Activated CD8-positive, alpha-beta T cell treated with anti-CD3 and anti-CD28 coated beads, Interleukin-2, amount 10 ng/mL, durations not matched to agents 7 days and 5 days (primary cell): ENCODE results near the gene CD247. TPM values are rescaled to one million over a fixed set of nuclear protein-coding genes. Genes with fewer than 3 reads are reported as not detected.

Experiments
- ATAC-seq: fragments of 150-1000 bp; cut with Tn5 transposase; one replicate; pipeline ENCODE4 v1.10.0; 2021; ENCODE audit warnings: moderate library complexity
- CTCF ChIA-PET: fragments of 350-600 bp; sonication (Branson Sonifier 250); formaldehyde crosslinking; loops from one replicate; lab custom pipeline; 2021; ENCODE audit warnings: antibody characterized with exemption; lab: Charles Lee
- POLR2A ChIA-PET: fragments of 350-600 bp; sonication (Branson Sonifier 250); formaldehyde crosslinking; loops from one replicate; lab custom pipeline; 2021; ENCODE audit warnings: antibody characterized with exemption; lab: Charles Lee
- DNase-seq: peaks from one replicate; pipeline ENCODE4 v3.0.0-alpha.2; 2020
- H3K27ac Mint-ChIP-seq: one replicate; pipeline ENCODE4 v1.8.0; 2021; ENCODE audit warnings: mild to moderate bottlenecking, mixed read lengths
- H3K27me3 Mint-ChIP-seq: one replicate; pipeline ENCODE4 v1.8.0; 2021; ENCODE audit warnings: low read depth, mixed read lengths
- H3K36me3 Mint-ChIP-seq: one replicate; pipeline ENCODE4 v1.8.0; 2021; ENCODE audit warnings: low read depth, mixed read lengths
- H3K4me1 Mint-ChIP-seq: one replicate; pipeline ENCODE4 v1.8.0; 2021; ENCODE audit warnings: low read depth, mixed read lengths
- H3K4me3 Mint-ChIP-seq: one replicate; pipeline ENCODE4 v1.8.0; 2021; ENCODE audit warnings: mild to moderate bottlenecking, mixed read lengths
- H3K9me3 Mint-ChIP-seq: one replicate; pipeline ENCODE4 v1.8.0; 2022; ENCODE audit warnings: mixed read lengths; ENCODE audit not compliant: insufficient read depth
- total RNA-seq, 2 experiments: library from RNA; stranded (reverse); gene quantifications; one replicate each; pipeline ENCODE4 v1.2.3, GENCODE V29; 2021

The CD247 gene
- total RNA-seq, 2 experiments from 2014 or later = 243 to 251 TPM

GRCh38 chr1:167522246-167522645 is 3.9 kb upstream of the CD247 start:
- Mint-ChIP-seq H3K27ac (no peak overlapping the region), H3K36me3 (peaks cover 12% of the 10 kb centered on the region), H3K27me3 (peaks cover 12% of the 10 kb centered on the region), H3K4me1 (peaks cover 25% of the 10 kb centered on the region), H3K9me3 (no peaks in the 10 kb centered on the region), H3K4me3 (no peak overlapping the region)
- POLR2A ChIA-PET = no interaction called here
- no peak for DNase-seq
- ATAC-seq = no peak
- CTCF ChIA-PET = no interaction called here

GRCh38 chr1:167520711-167521206 is 2.4 kb upstream of the CD247 start:
- Mint-ChIP-seq H3K9me3 (no peaks in the 10 kb centered on the region), H3K36me3 (peaks cover 27% of the 10 kb centered on the region), H3K27me3 (peaks cover 12% of the 10 kb centered on the region), H3K4me1 (peaks cover 31% of the 10 kb centered on the region), H3K27ac (no peak overlapping the region), H3K4me3 (no peak overlapping the region)
- ChIA-PET POLR2A (no interaction called here), CTCF (interaction anchor here (1.0 to 7.5 kb wide), 3 partner anchors 10 to 66 kb away, joined by 3 to 112 read pairs (median 51); no protein-coding TSS in a partner anchor)
- DNase-seq (no peak), ATAC-seq (no peak)

- peaks cover 50% of the 10 kb centered on the region for H3K4me1 Mint-ChIP-seq
- CTCF ChIA-PET = interaction anchor here (0.5 to 7.5 kb wide), 29 partner anchors 9 to 298 kb away, joined by 3 to 112 read pairs (median 6); partner anchors contain the start of gene POU2F1
- no peaks in the 10 kb centered on the region for H3K9me3 Mint-ChIP-seq
- no peaks in the 10 kb centered on the region for H3K27me3 Mint-ChIP-seq
- peak overlapping the region; percentile 93 for H3K4me3 Mint-ChIP-seq
- POLR2A ChIA-PET = interaction anchor here (0.6 to 6.5 kb wide), 29 partner anchors 9 to 298 kb away, joined by 3 to 60 read pairs (median 7); partner anchors contain the start of genes CREG1, POU2F1 and RCSD1
- DNase-seq (peak; percentile 85), ATAC-seq (peak; percentile 81)
- H3K36me3 Mint-ChIP-seq = peaks cover 51% of the 10 kb centered on the region
- peak overlapping the region; percentile 98 for H3K27ac Mint-ChIP-seq
Observed at GRCh38 chr1:167517535-167518330, 596 bp downstream of the CD247 start.

GRCh38 chr1:167516404-167517388 is 1.6 kb downstream of the CD247 start:
- Mint-ChIP-seq H3K9me3 (no peaks in the 10 kb centered on the region), H3K27me3 (no peaks in the 10 kb centered on the region), H3K4me3 (peak overlapping the region; percentile 93), H3K27ac (peak overlapping the region; percentile 98), H3K36me3 (peaks cover 61% of the 10 kb centered on the region), H3K4me1 (peaks cover 61% of the 10 kb centered on the region)
- DNase-seq = peak; percentile 67
- ChIA-PET POLR2A (interaction anchor here (0.7 to 6.5 kb wide), 20 partner anchors 9 to 199 kb away, joined by 3 to 60 read pairs (median 8); partner anchors contain the start of gene RCSD1), CTCF (interaction anchor here (0.7 to 7.5 kb wide), 22 partner anchors 10 to 297 kb away, joined by 3 to 112 read pairs (median 10); partner anchors contain the start of genes CREG1 and POU2F1)
- peak; percentile 24 for ATAC-seq

GRCh38 chr1:167515893-167516321 is 2.4 kb downstream of the CD247 start:
- ATAC-seq (peak; percentile 7), DNase-seq (no peak)
- POLR2A ChIA-PET = interaction anchor here (0.7 to 6.5 kb wide), 15 partner anchors 8 to 77 kb away, joined by 3 to 60 read pairs (median 6); partner anchors contain the start of gene CREG1
- H3K36me3 Mint-ChIP-seq = peaks cover 66% of the 10 kb centered on the region
- H3K27me3 Mint-ChIP-seq = no peaks in the 10 kb centered on the region
- H3K4me3 Mint-ChIP-seq = peak overlapping the region; percentile 93
- peaks cover 63% of the 10 kb centered on the region for H3K4me1 Mint-ChIP-seq
- CTCF ChIA-PET = interaction anchor here (0.7 to 7.5 kb wide), 22 partner anchors 9 to 296 kb away, joined by 3 to 112 read pairs (median 8); partner anchors contain the start of gene CREG1
- no peaks in the 10 kb centered on the region for H3K9me3 Mint-ChIP-seq
- H3K27ac Mint-ChIP-seq = peak overlapping the region; percentile 98

- Mint-ChIP-seq H3K36me3 (peaks cover 71% of the 10 kb centered on the region), H3K4me1 (peaks cover 64% of the 10 kb centered on the region), H3K9me3 (no peaks in the 10 kb centered on the region), H3K27ac (peak overlapping the region; percentile 98), H3K27me3 (no peaks in the 10 kb centered on the region), H3K4me3 (peak overlapping the region; percentile 93)
- no peak for DNase-seq
- no peak for ATAC-seq
- CTCF ChIA-PET = interaction anchor here (0.8 to 7.5 kb wide), 20 partner anchors 9 to 295 kb away, joined by 3 to 112 read pairs (median 5); no protein-coding TSS in a partner anchor
- POLR2A ChIA-PET = interaction anchor here (1.1 to 6.5 kb wide), 10 partner anchors 10 to 68 kb away, joined by 3 to 60 read pairs (median 7); partner anchors contain the start of gene CREG1
Observed at GRCh38 chr1:167515461-167515860, 2.9 kb downstream of the CD247 start.

- POLR2A ChIA-PET = interaction anchor here (0.6 to 6.5 kb wide), 6 partner anchors 12 to 117 kb away, joined by 3 to 60 read pairs (median 5); no protein-coding TSS in a partner anchor
Observed at GRCh38 chr1:167514288-167514687, 4.0 kb downstream of the CD247 start.

GRCh38 chr1:167512046-167512654 is 6.2 kb downstream of the CD247 start:
- H3K27me3 Mint-ChIP-seq = no peaks in the 10 kb centered on the region
- peak overlapping the region; percentile 64 for H3K27ac Mint-ChIP-seq
- peaks cover 76% of the 10 kb centered on the region for H3K4me1 Mint-ChIP-seq
- peak overlapping the region; percentile 76 for H3K4me3 Mint-ChIP-seq
- ATAC-seq (no peak), DNase-seq (no peak)
- CTCF ChIA-PET = interaction anchor here (1.1 to 1.6 kb wide), 3 partner anchors 19 to 29 kb away, joined by 3 to 4 read pairs (median 4); no protein-coding TSS in a partner anchor
- H3K36me3 Mint-ChIP-seq = peaks cover 88% of the 10 kb centered on the region
- H3K9me3 Mint-ChIP-seq = no peaks in the 10 kb centered on the region
- POLR2A ChIA-PET = interaction anchor here (0.6 kb wide), 1 partner anchor 25 kb away, joined by 3 read pairs; no protein-coding TSS in a partner anchor

More at GRCh38 chr1:167514288-167514687, 4.0 kb downstream of the CD247 start:
- peaks cover 65% of the 10 kb centered on the region for H3K4me1 Mint-ChIP-seq
- H3K27me3 Mint-ChIP-seq = no peaks in the 10 kb centered on the region
- H3K27ac Mint-ChIP-seq = peak overlapping the region; percentile 79
- DNase-seq (no peak), ATAC-seq (no peak)
- peaks cover 82% of the 10 kb centered on the region for H3K36me3 Mint-ChIP-seq
- CTCF ChIA-PET = interaction anchor here (1.0 to 7.5 kb wide), 13 partner anchors 8 to 294 kb away, joined by 3 to 112 read pairs (median 9); no protein-coding TSS in a partner anchor
- H3K4me3 Mint-ChIP-seq = peak overlapping the region; percentile 93
- no peaks in the 10 kb centered on the region for H3K9me3 Mint-ChIP-seq

GRCh38 chr1:167511374-167511986 is 6.8 kb downstream of the CD247 start:
- peaks cover 77% of the 10 kb centered on the region for H3K4me1 Mint-ChIP-seq
- H3K9me3 Mint-ChIP-seq = no peaks in the 10 kb centered on the region
- H3K27me3 Mint-ChIP-seq = no peaks in the 10 kb centered on the region
- H3K27ac Mint-ChIP-seq = peak overlapping the region; percentile 64
- peaks cover 86% of the 10 kb centered on the region for H3K36me3 Mint-ChIP-seq
- peak overlapping the region; percentile 76 for H3K4me3 Mint-ChIP-seq
- ChIA-PET POLR2A (interaction anchor here (0.6 kb wide), 1 partner anchor 25 kb away, joined by 3 read pairs; no protein-coding TSS in a partner anchor), CTCF (interaction anchor here (1.6 to 2.4 kb wide), 2 partner anchors 11 to 19 kb away, joined by 4 to 8 read pairs; no protein-coding TSS in a partner anchor)
- no peak for ATAC-seq
- no peak for DNase-seq

GRCh38 chr1:167510881-167511280 is 7.4 kb downstream of the CD247 start:
- Mint-ChIP-seq H3K4me1 (peaks cover 76% of the 10 kb centered on the region), H3K4me3 (peak overlapping the region; percentile 47), H3K27ac (peak overlapping the region; percentile 60), H3K27me3 (no peaks in the 10 kb centered on the region), H3K9me3 (no peaks in the 10 kb centered on the region), H3K36me3 (peaks cover 83% of the 10 kb centered on the region)
- POLR2A ChIA-PET = no interaction called here
- DNase-seq (no peak), ATAC-seq (no peak)
- CTCF ChIA-PET = interaction anchor here (1.8 to 2.4 kb wide), 3 partner anchors 11 to 29 kb away, joined by 6 to 8 read pairs (median 7); no protein-coding TSS in a partner anchor
